Prostate gland (tissue), 2 donors: ENCODE measurements around the gene PVALB.

Experiments used
- CTCF ChIP-seq, 4 experiments: fragments of 200-600 bp in 2 of 4; fragments of 450-650 bp in 2 of 4; sonication (generic) in 2 of 4; IDR thresholded peaks; 1 replicate in 3 of 4; 2 replicates in 1 of 4; pipeline ENCODE4 v1.5.1; 2016 to 2019; ENCODE audit warnings: antibody characterized with exemption in 4 of 4, mild to moderate bottlenecking in 2 of 4, moderate library complexity in 2 of 4
- POLR2A ChIP-seq: fragments of 450-650 bp; IDR thresholded peaks from one replicate; pipeline ENCODE4 v1.6.1; 2016; ENCODE audit warnings: antibody characterized with exemption, mild to moderate bottlenecking
- POLR2AphosphoS5 ChIP-seq: sonication (generic); formaldehyde crosslinking; IDR thresholded peaks from one replicate; pipeline ENCODE4 v1.6.1; 2017; ENCODE audit warnings: antibody characterized with exemption

- no peak for TF ChIP-seq CTCF (IDR thresholded peaks at IDR 0.05)
- TF ChIP-seq POLR2A: no peak
- TF ChIP-seq POLR2AphosphoS5: no peak
Measured at GRCh38 chr22:36835903-36836302, 19.1 kb upstream of the PVALB start.
